Right lobe of liver (tissue), 6 donors: Measurements from ENCODE around the gene FIGLA. TPM values are rescaled to one million over a fixed set of nuclear protein-coding genes. Genes with fewer than 3 reads are reported as not detected.

Experiments
- ATAC-seq, 4 donors: fragments of 200-7000 bp; cut with Tn5 transposase; one replicate each; pipeline ENCODE4 v1.9.1; 2020; ENCODE audit warnings: mild to moderate bottlenecking in 4 of 4, moderate library complexity in 4 of 4
- DNase-seq, 3 donors: peaks; one replicate each; pipeline ENCODE4 v3.0.0-alpha.2; 2020
- H3K27ac ChIP-seq, 3 donors: fragments of 200-600 bp; one replicate each; pipeline ENCODE4 v1.8.0; 2022
- H3K27me3 ChIP-seq, 2 donors: fragments of 200-600 bp; one replicate each; pipeline ENCODE4 v1.8.0; 2022
- H3K36me3 ChIP-seq, 4 donors: fragments of 200-600 bp; sonication (generic) in 1 of 4; one replicate each; pipeline versions ENCODE4 v1.5.1 to v1.8.0; 2017 to 2022; ENCODE audit warnings: control low read depth in 1 of 4
- H3K4me1 ChIP-seq, 4 donors: fragments of 200-600 bp; sonication (generic) in 1 of 4; one replicate each; pipeline versions ENCODE4 v1.5.1 to v1.8.0; 2017 to 2022; ENCODE audit warnings: control low read depth in 1 of 4
- H3K4me3 ChIP-seq, 3 donors: fragments of 200-600 bp; one replicate each; pipeline ENCODE4 v1.8.0; 2022
- H3K9me3 ChIP-seq, 4 donors: fragments of 200-600 bp; sonication (generic) in 1 of 4; one replicate each; pipeline versions ENCODE4 v1.5.1 to v1.8.0; 2017 to 2022; ENCODE audit warnings: control low read depth in 1 of 4
- POLR2A ChIP-seq: fragments of 450-650 bp; IDR thresholded peaks from one replicate; pipeline ENCODE4 v1.6.1; 2017; ENCODE audit warnings: antibody characterized with exemption, mild to moderate bottlenecking
- WGBS: methylation state at CpG from one replicate; pipeline ENCODE4 v1.1.6; 2018; ENCODE audit warnings: low coverage, low lambda C conversion rate; ENCODE audit not compliant: insufficient coverage; ENCODE audit errors: missing lambda C conversion rate; 5-methylcytosine and 5-hydroxymethylcytosine counted together
- intact Hi-C, 2 donors: fragments of 100-400 bp; cut with DNase I; formaldehyde crosslinking; loops; one replicate each; pipeline versions ENCODE4 v1.11.2 to v1.14.1; 2022
- total RNA-seq, 6 experiments: library from RNA; depleted of rRNA in 2 of 6; stranded (reverse); fragments of >200 nt in 2 of 6; fragmentation: NEBNext Ultra II Directional in 3 of 6; extraction: Animal tissue kit (Norgen Biotek cat#: 25700) in 3 of 6; gene quantifications; one replicate each; pipeline versions ENCODE4 v1.1.0 to v1.2.4, GENCODE V29; 2016 to 2023
- TF ChIP-seq, protein P1 (sequence below), 4 donors: fragments of 200-600 bp in 3 of 4; fragments of 450-650 bp in 1 of 4; IDR thresholded peaks; one replicate each; pipeline versions ENCODE4 v1.5.1 to v1.8.0; 2016 to 2022; ENCODE audit warnings: antibody characterized with exemption in 4 of 4, mild to moderate bottlenecking in 2 of 4
- donor health status: DM: no; HTN: yes; CAD: no.
- donor health status: DM: no; HTN: no; CAD: no.
- donor health status: DM: no; HTN: no; CAD: no.
- donor health status: DM: no; HTN: yes; CAD: no.
- donor health status: DM: no; HTN: yes; CAD: no.

Gene FIGLA
- total RNA-seq, 6 experiments from 2014 or later = not detected

DNA sequence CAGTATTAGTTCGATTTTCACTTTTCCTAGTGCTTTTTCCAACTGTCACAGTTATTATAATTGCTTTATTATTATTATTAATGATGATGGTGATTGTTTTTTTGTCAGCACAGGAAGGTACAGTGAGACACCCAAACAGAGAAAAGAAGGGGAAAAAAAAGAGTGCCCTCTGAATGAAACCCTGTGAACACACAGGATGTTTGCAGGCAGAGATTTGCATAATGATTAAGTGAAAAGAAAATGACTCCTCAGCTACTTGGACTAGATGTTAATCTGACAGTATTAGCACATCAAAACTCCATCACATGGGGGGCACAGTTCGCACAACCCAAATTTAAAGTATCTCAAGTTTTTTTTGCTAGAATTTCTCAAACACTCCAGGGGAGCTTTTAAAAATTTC, 55.4 kb downstream of the FIGLA start:
- Histone ChIP-seq H3K4me1 (no peaks in the 10 kb centered on the region), H3K27me3 (no peaks in the 10 kb centered on the region), H3K4me3 (no peak overlapping the region), H3K9me3 (no peaks in the 10 kb centered on the region), H3K27ac (no peak overlapping the region), H3K36me3 (no peaks in the 10 kb centered on the region)
- DNase-seq (no peak), ATAC-seq (no peak)
- intact Hi-C loops = no loop called here
- TF ChIP-seq, protein P1, sequence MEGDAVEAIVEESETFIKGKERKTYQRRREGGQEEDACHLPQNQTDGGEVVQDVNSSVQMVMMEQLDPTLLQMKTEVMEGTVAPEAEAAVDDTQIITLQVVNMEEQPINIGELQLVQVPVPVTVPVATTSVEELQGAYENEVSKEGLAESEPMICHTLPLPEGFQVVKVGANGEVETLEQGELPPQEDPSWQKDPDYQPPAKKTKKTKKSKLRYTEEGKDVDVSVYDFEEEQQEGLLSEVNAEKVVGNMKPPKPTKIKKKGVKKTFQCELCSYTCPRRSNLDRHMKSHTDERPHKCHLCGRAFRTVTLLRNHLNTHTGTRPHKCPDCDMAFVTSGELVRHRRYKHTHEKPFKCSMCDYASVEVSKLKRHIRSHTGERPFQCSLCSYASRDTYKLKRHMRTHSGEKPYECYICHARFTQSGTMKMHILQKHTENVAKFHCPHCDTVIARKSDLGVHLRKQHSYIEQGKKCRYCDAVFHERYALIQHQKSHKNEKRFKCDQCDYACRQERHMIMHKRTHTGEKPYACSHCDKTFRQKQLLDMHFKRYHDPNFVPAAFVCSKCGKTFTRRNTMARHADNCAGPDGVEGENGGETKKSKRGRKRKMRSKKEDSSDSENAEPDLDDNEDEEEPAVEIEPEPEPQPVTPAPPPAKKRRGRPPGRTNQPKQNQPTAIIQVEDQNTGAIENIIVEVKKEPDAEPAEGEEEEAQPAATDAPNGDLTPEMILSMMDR (IDR thresholded peaks at IDR 0.05) = no peak
- TF ChIP-seq POLR2A = no peak
- 11% methylated on average over 2 of the region's 2 CpGs for WGBS

DNA sequence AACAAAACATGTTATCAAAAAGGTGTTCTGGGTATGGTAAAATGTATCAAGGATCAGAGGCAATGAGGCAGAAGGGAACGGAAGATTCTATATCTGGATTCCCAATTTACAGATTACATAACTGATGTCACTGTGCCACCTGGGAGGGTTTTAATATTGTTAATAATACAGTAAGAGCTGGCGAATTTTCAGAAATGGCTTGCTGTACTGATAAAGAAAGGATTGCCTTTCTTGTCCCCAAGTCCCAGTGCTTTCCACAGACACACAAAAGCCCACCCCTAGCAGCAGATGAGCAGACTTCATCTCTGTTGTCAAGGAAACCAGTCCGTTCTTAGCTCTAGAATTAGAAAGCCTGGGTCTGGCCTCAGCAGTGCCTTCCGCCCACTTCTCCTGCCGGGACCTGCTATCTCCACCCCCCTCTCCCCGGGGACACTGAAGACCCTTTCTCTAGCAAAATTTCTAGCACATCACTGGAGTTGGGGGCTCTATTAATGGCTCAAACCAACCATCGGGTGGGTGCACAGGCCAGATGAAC, 56.7 kb downstream of the FIGLA start:
- ATAC-seq (no peak), DNase-seq (no peak)
- TF ChIP-seq, protein P1 (IDR thresholded peaks at IDR 0.05) = no peak
- TF ChIP-seq POLR2A = no peak
- no peaks in the 10 kb centered on the region for H3K27me3 ChIP-seq
- intact Hi-C loops = no loop called here
- H3K27ac ChIP-seq = no peak overlapping the region
- WGBS = 33% methylated on average over 7 of the region's 7 CpGs
- H3K4me1 ChIP-seq = no peaks in the 10 kb centered on the region
- no peaks in the 10 kb centered on the region for H3K36me3 ChIP-seq
- H3K4me3 ChIP-seq = no peak overlapping the region
- no peaks in the 10 kb centered on the region for H3K9me3 ChIP-seq

DNA sequence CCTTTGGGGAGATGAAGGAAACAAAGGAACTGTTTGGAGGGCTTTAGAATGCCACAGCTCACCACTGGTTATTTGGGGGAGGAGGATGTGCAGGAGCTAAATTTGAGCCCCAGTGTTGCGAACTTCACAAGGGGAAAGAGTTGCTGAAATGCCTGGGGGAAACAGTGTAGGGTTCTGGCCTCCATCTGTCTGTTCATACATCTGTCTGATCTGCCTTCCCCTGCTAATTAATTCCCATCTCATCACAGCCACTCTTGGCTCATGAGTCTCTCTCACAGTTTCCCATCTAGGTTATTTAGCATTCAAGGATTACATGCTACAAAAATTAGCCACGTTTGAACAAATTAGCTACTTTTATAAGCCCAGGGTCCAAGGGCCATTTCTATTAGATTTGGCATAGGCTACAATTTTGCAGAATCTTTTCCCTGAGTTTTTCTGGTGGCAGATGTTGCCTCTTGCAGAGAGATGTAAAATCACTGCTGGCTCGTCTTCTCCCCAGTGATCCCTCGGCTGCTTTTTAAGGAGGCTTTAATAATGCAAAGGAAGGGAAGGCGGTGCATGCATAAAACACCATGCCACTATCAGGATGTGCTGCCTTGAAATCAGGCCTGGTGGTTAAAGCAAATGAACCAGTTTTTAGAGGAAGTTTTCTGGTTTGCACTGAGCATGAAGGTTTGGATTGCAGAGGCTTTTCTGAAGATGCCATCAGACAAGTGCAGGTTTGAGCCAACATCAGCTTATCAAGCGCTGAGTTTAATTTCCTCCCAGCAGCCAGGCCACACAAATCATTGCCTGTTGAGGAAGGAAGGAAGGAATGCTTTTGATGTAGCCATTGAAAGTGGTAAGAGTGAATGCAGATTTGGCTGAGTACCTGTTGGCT, 57.4 kb downstream of the FIGLA start:
- no peaks in the 10 kb centered on the region for H3K4me1 ChIP-seq
- H3K27ac ChIP-seq = no peak overlapping the region
- intact Hi-C loops = no loop called here
- H3K36me3 ChIP-seq = no peaks in the 10 kb centered on the region
- 46% methylated on average over 5 of the region's 6 CpGs for WGBS
- H3K4me3 ChIP-seq = no peak overlapping the region
- no peaks in the 10 kb centered on the region for H3K9me3 ChIP-seq
- no peak for ATAC-seq
- H3K27me3 ChIP-seq = no peaks in the 10 kb centered on the region
- no peak for DNase-seq
- TF ChIP-seq, protein P1 (IDR thresholded peaks at IDR 0.05) = no peak
- no peak for TF ChIP-seq POLR2A

DNA sequence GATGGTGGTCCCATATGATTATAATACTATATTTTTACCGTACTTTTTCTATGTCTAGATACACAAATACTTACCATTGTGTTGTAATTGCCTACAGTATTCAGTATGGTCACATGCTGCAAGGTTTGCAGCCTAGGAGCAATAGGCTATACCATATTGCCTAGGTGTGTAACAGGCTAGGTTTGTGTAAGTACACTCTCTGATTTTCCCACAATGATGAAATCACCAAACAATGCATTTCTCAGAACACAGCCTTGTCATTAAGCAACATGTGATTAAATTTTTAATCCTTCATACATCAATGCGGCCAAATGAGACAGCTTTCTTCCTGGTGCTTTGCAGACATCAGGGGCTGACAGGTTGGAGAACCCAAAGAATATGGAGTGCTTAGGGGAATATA, 59.7 kb downstream of the FIGLA start:
- H3K27me3 ChIP-seq = no peaks in the 10 kb centered on the region
- H3K4me3 ChIP-seq = no peak overlapping the region
- H3K36me3 ChIP-seq = no peaks in the 10 kb centered on the region
- no peaks in the 10 kb centered on the region for H3K9me3 ChIP-seq
- ATAC-seq (no peak), DNase-seq (no peak)
- intact Hi-C loops = no loop called here
- no peak overlapping the region for H3K27ac ChIP-seq
- 65% methylated on average over 2 of the region's 2 CpGs for WGBS
- TF ChIP-seq, protein P1 (IDR thresholded peaks at IDR 0.05) = no peak
- no peak for TF ChIP-seq POLR2A
- no peaks in the 10 kb centered on the region for H3K4me1 ChIP-seq
